ENCODE results near the gene PACRG.

The PACRG gene

GRCh38 chr6:163098827-163099479 lies 371.2 kb downstream of the PACRG start:
- no peak for DNase-seq

GRCh38 chr6:163099621-163100171 lies 371.9 kb downstream of the PACRG start:
- DNase-seq: no peak

GRCh38 chr6:163100259-163100658 lies 372.5 kb downstream of the PACRG start:
- no peak for DNase-seq

- no peak for DNase-seq
These were observed 385.7 kb downstream of the PACRG start for GRCh38 chr6:163113358-163113962.

- no peak for DNase-seq
These were observed 391.2 kb downstream of the PACRG start for GRCh38 chr6:163118941-163119340.

- no peak for DNase-seq
These were observed 392.4 kb downstream of the PACRG start for GRCh38 chr6:163120223-163120622.

GRCh38 chr6:163121270-163121669 lies 393.5 kb downstream of the PACRG start:
- DNase-seq: no peak

- no peak for DNase-seq
These were observed 394.6 kb downstream of the PACRG start for GRCh38 chr6:163122365-163122764.

GRCh38 chr6:163123098-163123497 lies 395.3 kb downstream of the PACRG start:
- no peak for DNase-seq

GRCh38 chr6:163126741-163127140 lies 399.0 kb downstream of the PACRG start:
- no peak for DNase-seq

- DNase-seq: no peak
These were observed 399.8 kb downstream of the PACRG start for GRCh38 chr6:163127587-163127986.

GRCh38 chr6:163128324-163128723 lies 400.6 kb downstream of the PACRG start:
- DNase-seq: no peak

GRCh38 chr6:163132050-163132750 lies 404.4 kb downstream of the PACRG start:
- no peak for DNase-seq

- no peak for DNase-seq
These were observed 405.2 kb downstream of the PACRG start for GRCh38 chr6:163133017-163133416.

GRCh38 chr6:163133691-163134090 lies 405.9 kb downstream of the PACRG start:
- no peak for DNase-seq

- DNase-seq: no peak
These were observed 409.1 kb downstream of the PACRG start for GRCh38 chr6:163136681-163137397.

- DNase-seq: no peak
These were observed 409.7 kb downstream of the PACRG start for GRCh38 chr6:163137398-163137881.

- DNase-seq: no peak
These were observed 418.3 kb downstream of the PACRG start for GRCh38 chr6:163146036-163146435.

GRCh38 chr6:163147994-163148393 lies 420.2 kb downstream of the PACRG start:
- DNase-seq: no peak

- no peak for DNase-seq
These were observed 420.9 kb downstream of the PACRG start for GRCh38 chr6:163148451-163149278.

GRCh38 chr6:163149279-163149848 lies 421.6 kb downstream of the PACRG start:
- DNase-seq: no peak

- no peak for DNase-seq
These were observed 423.4 kb downstream of the PACRG start for GRCh38 chr6:163151212-163151611.
